OCI-LY3 (cell line): ENCODE data around the gene KEL.

Source experiments
- CTCF ChIP-seq: fragments of 200-600, 300-600 bp; sonication (generic); IDR thresholded peaks from 2 replicates; pipeline ENCODE4 v1.5.1; 2014; ENCODE audit warnings: antibody characterized with exemption, low read length, low read depth
- EZH2phosphoT487 ChIP-seq: fragments of 200-600 bp; shearing (Covaris generic); IDR thresholded peaks from 2 replicates; pipeline ENCODE4 v1.6.1; 2018; ENCODE audit warnings: antibody characterized with exemption, mixed run types, low read depth

DNA sequence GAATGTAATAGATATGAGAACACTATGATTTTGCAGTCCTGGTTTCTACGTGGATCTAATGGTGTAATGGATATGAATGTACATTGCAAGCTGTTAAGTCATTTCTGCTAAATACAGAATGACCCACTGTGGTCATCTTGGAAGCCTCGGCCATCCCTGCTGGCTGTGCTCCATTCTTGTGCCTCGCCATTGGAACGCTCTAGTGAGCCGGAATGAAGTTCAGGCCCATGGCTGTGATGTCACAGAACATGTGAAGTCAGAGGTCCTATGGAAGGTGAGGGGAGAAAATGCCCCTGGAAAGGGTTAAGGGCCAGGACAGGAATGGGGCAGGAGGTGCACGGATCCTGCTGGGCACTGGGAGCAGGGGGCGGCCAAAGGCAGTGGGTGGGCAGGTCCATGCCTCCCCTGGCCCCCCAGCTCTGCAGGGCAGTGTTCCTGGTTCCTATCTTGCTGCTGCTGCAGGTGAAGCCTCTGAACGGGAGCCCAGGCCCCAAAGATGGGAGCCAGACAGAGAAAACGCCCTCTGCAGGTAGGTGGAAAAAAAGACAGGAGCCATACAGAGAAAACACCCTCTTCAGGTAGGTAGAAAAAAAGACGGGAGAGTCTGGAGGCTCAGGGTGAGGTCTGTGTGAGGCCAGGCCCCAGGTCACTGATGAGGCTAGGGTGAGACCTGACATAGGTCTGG is 22.8 kb downstream of the KEL start, which contains the start of gene LLCFC1:
- TF ChIP-seq CTCF (peak; percentile 59), EZH2phosphoT487 (no peak)
